ENCODE results near the gene GOLGA8J. TPM values are rescaled to one million over a fixed set of nuclear protein-coding genes. Genes with fewer than 3 reads are reported as not detected.
"Not testable (repeated sequence)": the region's sequence is repeated elsewhere in the genome, so short reads cannot be mapped to it uniquely, and the experiment has no call there.

Gene GOLGA8J
- total RNA-seq, 1 donor from 2014 or later = not detected

DNA sequence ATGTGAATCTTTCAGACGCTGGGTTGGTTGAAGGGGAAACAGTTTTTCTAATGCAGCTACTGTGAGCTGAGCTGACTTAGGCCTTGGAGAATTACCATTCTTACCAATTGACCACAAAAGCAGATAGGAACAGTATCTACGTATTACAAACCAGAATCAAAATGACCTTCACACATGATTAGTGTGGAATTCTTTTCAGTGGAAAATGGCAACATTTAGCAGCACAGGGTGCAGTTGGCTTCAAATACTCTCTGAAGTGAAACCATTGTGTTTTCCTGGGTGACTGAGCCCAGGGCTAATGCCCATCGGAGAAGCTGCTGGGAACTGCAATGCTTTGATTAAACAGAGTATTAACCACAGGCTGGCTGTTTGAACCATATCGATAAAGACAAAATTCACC, 40.2 kb upstream of the GOLGA8J start:
- TF ChIP-seq, protein P1, sequence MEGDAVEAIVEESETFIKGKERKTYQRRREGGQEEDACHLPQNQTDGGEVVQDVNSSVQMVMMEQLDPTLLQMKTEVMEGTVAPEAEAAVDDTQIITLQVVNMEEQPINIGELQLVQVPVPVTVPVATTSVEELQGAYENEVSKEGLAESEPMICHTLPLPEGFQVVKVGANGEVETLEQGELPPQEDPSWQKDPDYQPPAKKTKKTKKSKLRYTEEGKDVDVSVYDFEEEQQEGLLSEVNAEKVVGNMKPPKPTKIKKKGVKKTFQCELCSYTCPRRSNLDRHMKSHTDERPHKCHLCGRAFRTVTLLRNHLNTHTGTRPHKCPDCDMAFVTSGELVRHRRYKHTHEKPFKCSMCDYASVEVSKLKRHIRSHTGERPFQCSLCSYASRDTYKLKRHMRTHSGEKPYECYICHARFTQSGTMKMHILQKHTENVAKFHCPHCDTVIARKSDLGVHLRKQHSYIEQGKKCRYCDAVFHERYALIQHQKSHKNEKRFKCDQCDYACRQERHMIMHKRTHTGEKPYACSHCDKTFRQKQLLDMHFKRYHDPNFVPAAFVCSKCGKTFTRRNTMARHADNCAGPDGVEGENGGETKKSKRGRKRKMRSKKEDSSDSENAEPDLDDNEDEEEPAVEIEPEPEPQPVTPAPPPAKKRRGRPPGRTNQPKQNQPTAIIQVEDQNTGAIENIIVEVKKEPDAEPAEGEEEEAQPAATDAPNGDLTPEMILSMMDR (IDR thresholded peaks at IDR 0.05) = no peak
- Histone ChIP-seq H3K9me3 (no peaks in the 10 kb centered on the region), H3K4me1 (no peaks in the 10 kb centered on the region), H3K36me3 (no peaks in the 10 kb centered on the region), H3K27ac (no peak overlapping the region), H3K27me3 (peaks cover 6% of the 10 kb centered on the region), H3K4me3 (no peak overlapping the region)
- ATAC-seq (no peak), DNase-seq (no peak)
- intact Hi-C loops (cut with DNase I) = no loop called here

DNA sequence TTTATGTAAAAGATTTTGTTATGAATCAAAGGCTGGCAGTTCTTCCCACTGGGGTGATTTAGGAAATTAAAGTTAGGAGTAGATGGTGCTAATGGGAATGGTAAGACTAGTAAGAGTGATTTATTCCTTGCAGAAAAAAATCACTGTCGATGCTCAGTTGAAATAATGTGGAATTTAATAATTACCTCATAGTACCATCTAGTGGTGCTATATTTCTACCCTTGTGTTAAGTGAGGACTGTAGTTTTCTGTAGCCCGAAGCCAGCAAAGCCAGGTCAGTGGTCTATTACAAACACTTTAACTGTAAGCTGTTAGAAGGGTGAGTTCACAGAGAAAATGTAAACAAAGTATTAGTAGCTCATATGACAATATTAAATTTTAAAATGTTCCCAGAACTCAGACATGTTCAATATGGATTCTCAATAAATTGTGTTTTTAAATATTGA, 39.5 kb upstream of the GOLGA8J start:
- ATAC-seq (peak; percentile 44), DNase-seq (no peak)
- no peak overlapping the region for H3K4me3 ChIP-seq
- TF ChIP-seq, protein P1 (IDR thresholded peaks at IDR 0.05) = peak; percentile 32
- no peaks in the 10 kb centered on the region for H3K36me3 ChIP-seq
- H3K4me1 ChIP-seq = no peaks in the 10 kb centered on the region
- no peaks in the 10 kb centered on the region for H3K9me3 ChIP-seq
- H3K27me3 ChIP-seq = peaks cover 6% of the 10 kb centered on the region
- intact Hi-C loops (cut with DNase I) = no loop called here
- H3K27ac ChIP-seq = no peak overlapping the region

DNA sequence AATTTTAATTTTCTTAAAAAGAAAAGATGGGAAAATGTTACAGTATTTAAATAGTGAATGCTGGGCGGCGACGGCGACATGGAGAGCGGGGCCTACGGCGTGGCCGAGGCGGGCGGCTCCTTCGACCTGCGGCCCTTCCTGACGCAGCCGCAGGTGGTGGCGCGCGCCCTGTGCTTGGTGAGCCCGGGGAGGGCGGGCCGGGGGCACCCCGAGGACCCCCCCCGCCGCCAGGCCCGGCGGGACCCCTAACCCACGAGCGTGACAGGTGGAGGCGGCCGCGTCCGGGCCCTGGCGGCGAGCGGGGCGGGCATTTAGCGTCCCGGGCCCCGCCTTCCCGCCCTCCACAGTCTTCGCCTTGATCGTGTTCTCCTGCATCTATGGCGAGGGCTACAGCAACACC, 38.4 kb upstream of the GOLGA8J start:
- intact Hi-C loops (cut with DNase I) = no loop called here
- Histone ChIP-seq H3K27ac (no peak overlapping the region), H3K27me3 (peaks cover 6% of the 10 kb centered on the region), H3K4me1 (no peaks in the 10 kb centered on the region), H3K4me3 (peak overlapping the region; percentile 36), H3K9me3 (no peaks in the 10 kb centered on the region), H3K36me3 (no peaks in the 10 kb centered on the region)
- DNase-seq = no peak
- TF ChIP-seq, protein P1 (IDR thresholded peaks at IDR 0.05) = no peak
- peak; percentile 50 for ATAC-seq

DNA sequence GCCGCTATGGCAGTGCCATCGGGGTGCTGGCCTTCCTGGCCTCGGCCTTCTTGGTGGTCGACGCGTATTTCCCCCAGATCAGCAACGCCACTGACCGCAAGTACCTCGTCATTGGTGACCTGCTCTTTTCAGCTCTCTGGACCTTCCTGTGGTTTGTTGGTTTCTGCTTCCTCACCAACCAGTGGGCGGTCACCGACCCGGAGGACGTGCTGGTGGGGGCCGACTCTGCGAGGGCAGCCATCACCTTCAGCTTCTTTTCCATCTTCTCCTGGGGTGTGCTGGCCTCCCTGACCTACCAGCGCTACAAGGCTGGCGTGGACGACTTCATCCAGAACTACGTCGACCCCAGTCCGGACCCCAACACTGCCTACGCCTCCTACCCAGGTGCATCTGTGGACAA, 37.9 kb upstream of the GOLGA8J start:
- H3K27ac ChIP-seq; H3K36me3 ChIP-seq; ATAC-seq; H3K4me1 ChIP-seq; H3K27me3 ChIP-seq; intact Hi-C loops (cut with DNase I); DNase-seq; H3K9me3 ChIP-seq: not testable (repeated sequence)
- H3K4me3 ChIP-seq = peak overlapping the region; percentile 36

DNA sequence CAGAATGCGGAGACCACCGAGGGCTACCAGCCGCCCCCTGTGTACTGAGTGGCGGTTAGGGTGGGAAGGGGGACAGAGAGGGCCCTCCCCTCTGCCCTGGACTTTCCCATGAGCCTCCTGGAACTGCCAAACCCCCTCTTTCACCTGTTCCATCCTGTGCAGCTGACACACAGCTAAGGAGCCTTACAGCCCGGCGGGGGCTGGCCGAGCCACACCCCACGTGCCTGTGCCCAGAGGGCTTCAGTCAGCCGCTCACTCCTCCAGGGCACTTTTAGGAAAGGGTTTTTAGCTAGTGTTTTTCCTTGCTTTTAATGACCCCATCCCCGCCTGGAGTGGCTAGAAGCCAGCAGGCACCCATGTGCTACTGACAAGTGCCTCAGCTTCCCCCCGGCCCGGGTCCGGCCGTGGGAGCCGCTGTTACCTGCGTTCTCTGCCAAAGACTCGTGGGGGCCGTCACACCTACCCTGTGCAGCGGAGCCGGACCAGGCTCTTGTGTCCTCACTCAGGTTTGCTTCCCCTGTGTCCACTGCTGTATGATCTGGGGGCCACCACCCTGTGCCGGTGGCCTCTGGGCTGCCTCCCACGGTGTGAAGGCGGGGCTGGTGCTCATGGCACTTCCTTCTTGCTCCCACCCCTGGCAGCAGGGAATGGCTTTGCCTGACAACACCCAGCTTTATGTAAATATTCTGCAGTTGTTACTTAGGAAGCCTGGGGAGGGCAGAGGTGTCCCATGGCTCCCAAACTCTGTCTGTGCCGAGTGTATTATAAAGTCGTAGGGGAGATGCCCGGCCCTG, 37.3 kb upstream of the GOLGA8J start:
- peak; percentile 72 for DNase-seq
- H3K27me3 ChIP-seq; H3K9me3 ChIP-seq; intact Hi-C loops (cut with DNase I); H3K4me1 ChIP-seq; H3K36me3 ChIP-seq: not testable (repeated sequence)
- ATAC-seq = peak; percentile 91
- Histone ChIP-seq H3K27ac (peak overlapping the region; percentile 24), H3K4me3 (peak overlapping the region; percentile 36)

DNA sequence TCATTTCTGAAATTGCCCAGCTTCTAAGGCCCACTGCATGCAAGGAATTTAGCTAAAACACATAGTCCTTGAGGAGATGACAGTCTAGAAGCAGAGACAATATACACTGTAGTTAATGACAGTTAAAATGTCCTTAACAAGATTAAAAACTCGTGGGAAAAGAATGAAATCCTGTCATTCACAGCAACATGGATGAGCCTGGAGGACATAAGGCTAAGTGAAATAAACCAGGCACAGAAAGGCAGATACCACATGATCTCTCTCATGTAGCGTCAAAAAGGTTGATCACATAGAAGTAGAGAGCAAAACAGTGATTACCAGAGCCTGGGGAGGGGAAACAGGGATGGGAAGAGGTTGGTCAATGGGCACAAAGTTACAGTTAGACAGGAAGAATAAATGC, 36.3 kb upstream of the GOLGA8J start:
- Histone ChIP-seq H3K4me3 (no peak overlapping the region), H3K27me3 (peaks cover 6% of the 10 kb centered on the region), H3K36me3 (no peaks in the 10 kb centered on the region), H3K9me3 (no peaks in the 10 kb centered on the region), H3K4me1 (no peaks in the 10 kb centered on the region), H3K27ac (no peak overlapping the region)
- no peak for ATAC-seq
- TF ChIP-seq, protein P1 (IDR thresholded peaks at IDR 0.05) = no peak
- intact Hi-C loops (cut with DNase I) = no loop called here
- no peak for DNase-seq
